DOHH2 (cell line): ENCODE results near the gene TRAFD1.

Experiments
- H3F3A ChIP-seq: fragments of 200-600 bp; sonication (generic), shearing (Covaris generic); 2 replicates; pipeline ENCODE4 v1.6.0; 2016; ENCODE audit warnings: antibody characterized with exemption, mild to moderate bottlenecking; ENCODE audit not compliant: control insufficient read depth, insufficient read depth
- H3K27ac ChIP-seq: fragments of 200-600 bp; sonication (generic); 2 replicates; pipeline ENCODE4 v1.5.1; 2014; ENCODE audit warnings: low read depth, mild to moderate bottlenecking, low read length, moderate library complexity
- H3K27me3 ChIP-seq: fragments of 200-600 bp; sonication (generic); 2 replicates; pipeline ENCODE4 v1.6.1; 2014; ENCODE audit warnings: mild to moderate bottlenecking, low read length, mixed read lengths; ENCODE audit not compliant: control insufficient read depth
- H3K36me3 ChIP-seq: fragments of 200-600 bp; sonication (generic); 2 replicates; pipeline ENCODE4 v1.6.1; 2014; ENCODE audit warnings: mild to moderate bottlenecking, low read length, moderate library complexity, mixed read lengths; ENCODE audit not compliant: control insufficient read depth
- H3K4me1 ChIP-seq: fragments of 200-600 bp; sonication (generic); 2 replicates; pipeline ENCODE4 v1.6.1; 2014; ENCODE audit warnings: mild to moderate bottlenecking, low read length, mixed read lengths; ENCODE audit not compliant: control insufficient read depth
- H3K4me2 ChIP-seq: fragments of 200-600 bp; sonication (generic); 2 replicates; pipeline ENCODE4 v1.6.0; 2014; ENCODE audit warnings: mild to moderate bottlenecking, low read length, moderate library complexity
- H3K4me3 ChIP-seq: fragments of 200-600 bp; sonication (generic); 2 replicates; pipeline ENCODE4 v1.5.1; 2014; ENCODE audit warnings: mild to moderate bottlenecking, low read length, mixed read lengths
- H3K79me2 ChIP-seq: fragments of 200-600 bp; sonication (generic); 2 replicates; pipeline ENCODE4 v1.6.1; 2014; ENCODE audit warnings: mild to moderate bottlenecking, low read length, mixed read lengths; ENCODE audit not compliant: control insufficient read depth
- H3K9me2 ChIP-seq: fragments of 200-600 bp; sonication (generic); replicated peaks from 2 replicates; pipeline ENCODE4 v1.6.1; 2014; ENCODE audit warnings: mild to moderate bottlenecking, low read length, mixed read lengths; ENCODE audit not compliant: control insufficient read depth
- H3K9me3 ChIP-seq: fragments of 200-600 bp; sonication (generic); 2 replicates; pipeline ENCODE4 v1.6.1; 2014; ENCODE audit warnings: antibody characterized with exemption, low read length, mixed read lengths; ENCODE audit not compliant: control insufficient read depth, insufficient read depth
- H4K20me1 ChIP-seq: fragments of 200-600 bp; sonication (generic); 2 replicates; pipeline ENCODE4 v1.6.0; 2014; ENCODE audit warnings: low read depth, mild to moderate bottlenecking, antibody characterized with exemption, low read length, moderate library complexity; ENCODE audit not compliant: control insufficient read depth, insufficient read depth
- EZH2phosphoT487 ChIP-seq: fragments of 200-600 bp; sonication (generic); IDR thresholded peaks from 2 replicates; pipeline ENCODE4 v1.6.1; 2017; ENCODE audit warnings: borderline replicate concordance, mild to moderate bottlenecking, antibody characterized with exemption, low read length, moderate library complexity, mixed read lengths
- TF ChIP-seq, protein P1 (sequence below): fragments of 200-600 bp; sonication (generic); IDR thresholded peaks from one replicate; pipeline ENCODE4 v1.5.1; 2014; ENCODE audit warnings: antibody characterized with exemption, mild to moderate bottlenecking, low read depth, low read length; ENCODE audit not compliant: poor library complexity, severe bottlenecking

Gene TRAFD1

DNA sequence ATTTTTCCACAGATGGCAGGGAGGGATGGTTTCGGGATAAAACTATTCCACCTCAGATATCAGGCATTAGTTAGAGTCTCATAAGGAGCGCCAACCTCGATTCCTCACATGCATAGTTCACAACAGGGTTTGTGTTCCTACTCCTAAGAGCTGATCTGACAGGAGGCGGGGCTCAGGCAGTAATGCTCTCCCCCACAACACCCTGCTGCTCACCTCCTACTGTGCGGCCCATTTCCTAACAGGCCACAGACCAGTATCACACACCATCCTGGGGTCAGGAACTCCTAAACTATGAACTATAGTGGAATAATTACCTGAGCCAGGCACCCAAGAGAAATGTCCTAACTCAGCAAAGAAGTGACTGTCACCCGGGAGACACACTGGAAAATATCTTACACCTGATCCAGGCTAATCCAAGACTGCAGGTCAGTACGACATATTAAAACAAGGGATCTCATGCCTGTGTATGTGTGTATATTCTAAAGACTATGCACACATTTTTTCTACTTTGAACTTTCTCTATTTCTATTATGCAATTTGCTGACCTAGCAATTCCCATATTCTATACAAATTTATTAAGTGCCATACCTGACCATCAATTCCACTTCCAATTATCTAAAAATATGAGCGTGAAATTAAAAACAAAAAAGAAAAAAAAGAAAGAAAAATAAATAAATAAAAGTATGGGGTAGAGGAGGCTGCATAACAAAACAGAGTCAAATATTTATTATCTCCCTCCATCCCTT, 21.4 kb upstream of the TRAFD1 start:
- no peaks in the 10 kb centered on the region for H3K27me3 ChIP-seq
- H3K27ac ChIP-seq, result no peak overlapping the region
- no peak overlapping the region for H3K4me2 ChIP-seq
- TF ChIP-seq EZH2phosphoT487, result no peak
- TF ChIP-seq, protein P1, sequence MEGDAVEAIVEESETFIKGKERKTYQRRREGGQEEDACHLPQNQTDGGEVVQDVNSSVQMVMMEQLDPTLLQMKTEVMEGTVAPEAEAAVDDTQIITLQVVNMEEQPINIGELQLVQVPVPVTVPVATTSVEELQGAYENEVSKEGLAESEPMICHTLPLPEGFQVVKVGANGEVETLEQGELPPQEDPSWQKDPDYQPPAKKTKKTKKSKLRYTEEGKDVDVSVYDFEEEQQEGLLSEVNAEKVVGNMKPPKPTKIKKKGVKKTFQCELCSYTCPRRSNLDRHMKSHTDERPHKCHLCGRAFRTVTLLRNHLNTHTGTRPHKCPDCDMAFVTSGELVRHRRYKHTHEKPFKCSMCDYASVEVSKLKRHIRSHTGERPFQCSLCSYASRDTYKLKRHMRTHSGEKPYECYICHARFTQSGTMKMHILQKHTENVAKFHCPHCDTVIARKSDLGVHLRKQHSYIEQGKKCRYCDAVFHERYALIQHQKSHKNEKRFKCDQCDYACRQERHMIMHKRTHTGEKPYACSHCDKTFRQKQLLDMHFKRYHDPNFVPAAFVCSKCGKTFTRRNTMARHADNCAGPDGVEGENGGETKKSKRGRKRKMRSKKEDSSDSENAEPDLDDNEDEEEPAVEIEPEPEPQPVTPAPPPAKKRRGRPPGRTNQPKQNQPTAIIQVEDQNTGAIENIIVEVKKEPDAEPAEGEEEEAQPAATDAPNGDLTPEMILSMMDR, result no peak
- H3K4me3 ChIP-seq, result no peak overlapping the region
- no peaks in the 10 kb centered on the region for H3K9me3 ChIP-seq
- H3K36me3 ChIP-seq, result peaks cover 75% of the 10 kb centered on the region
- H3F3A ChIP-seq, result peaks cover 1% of the 10 kb centered on the region; the same call in 1 of the 2 replicates
- H3K4me1 ChIP-seq, result peaks cover 28% of the 10 kb centered on the region
- H3K79me2 ChIP-seq, result peaks cover 100% of the 10 kb centered on the region
- peaks cover 25% of the 10 kb centered on the region for H4K20me1 ChIP-seq
- H3K9me2 ChIP-seq, result no peaks in the 10 kb centered on the region

DNA sequence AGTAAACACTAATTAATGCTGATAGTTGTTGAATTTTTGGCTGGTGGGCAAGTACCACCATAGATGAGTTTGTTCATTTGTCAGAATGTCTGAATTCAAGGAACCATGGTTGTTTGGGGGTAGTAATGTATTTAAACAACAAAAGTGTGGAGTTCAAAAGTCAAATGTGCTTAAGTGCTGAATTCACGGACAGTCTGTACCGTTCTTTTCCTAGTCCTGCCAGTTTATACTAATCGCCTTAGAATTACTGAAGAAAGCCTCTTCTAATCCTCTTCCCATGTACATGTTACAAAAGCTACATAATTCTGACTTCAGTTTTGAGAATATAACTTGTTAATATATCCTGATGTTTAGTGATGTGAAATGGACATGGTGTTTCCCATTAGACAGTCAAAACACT, 19.5 kb upstream of the TRAFD1 start:
- Histone ChIP-seq H3K9me2 (no peaks in the 10 kb centered on the region), H3K27me3 (no peaks in the 10 kb centered on the region), H3K79me2 (peaks cover 83% of the 10 kb centered on the region), H3K4me3 (0 out of 2 replicates have a peak overlapping the region, but pooled peaks have one; percentile 1), H3K9me3 (no peaks in the 10 kb centered on the region), H3K4me2 (peak overlapping the region; percentile 67), H3K36me3 (peaks cover 58% of the 10 kb centered on the region), H4K20me1 (peaks cover 25% of the 10 kb centered on the region), H3K27ac (no peak overlapping the region), H3F3A (peaks cover 10% of the 10 kb centered on the region), H3K4me1 (peaks cover 43% of the 10 kb centered on the region)
- no peak for TF ChIP-seq EZH2phosphoT487
- TF ChIP-seq, protein P1, result no peak

DNA sequence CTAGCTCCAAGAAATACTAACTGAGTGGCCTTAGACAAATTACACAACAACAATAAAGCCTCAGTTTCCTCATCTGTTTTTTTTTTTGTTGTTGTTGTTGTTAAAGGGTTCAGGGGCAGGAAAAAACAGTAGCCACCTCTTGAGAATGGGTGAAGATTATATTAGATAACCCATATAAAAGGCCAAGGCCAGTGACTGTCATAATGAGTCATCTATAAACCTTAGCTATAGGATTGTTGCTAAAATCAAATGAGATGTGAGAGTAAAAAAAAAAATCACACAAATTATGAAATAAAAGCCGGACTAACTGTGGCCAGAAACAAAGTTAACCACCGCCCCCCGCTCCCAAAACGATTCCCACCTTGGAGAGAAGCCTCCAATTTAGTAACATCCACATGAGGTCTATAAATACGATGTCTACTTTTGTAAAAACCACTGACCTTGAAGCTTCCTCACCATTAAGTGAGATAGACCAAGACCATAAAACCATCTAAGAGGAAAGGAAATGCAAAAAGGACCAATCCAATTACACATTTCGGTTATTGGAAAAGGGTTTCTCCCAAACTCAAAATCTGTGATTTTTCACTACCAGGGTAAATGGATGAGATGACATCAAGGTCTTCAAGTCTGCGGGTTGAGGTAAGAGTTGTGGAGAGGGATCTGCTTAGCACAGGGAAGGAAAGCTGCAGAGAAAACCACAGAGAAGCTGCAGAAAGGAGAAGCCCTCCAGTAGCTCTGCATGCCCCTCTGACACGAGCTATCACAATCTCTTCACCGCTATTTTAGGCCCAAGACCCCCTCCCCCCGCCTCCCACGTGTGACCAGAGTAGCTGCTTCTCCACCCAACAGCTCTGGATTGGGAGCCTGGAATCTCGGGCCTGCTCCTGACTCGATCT, 17.8 kb upstream of the TRAFD1 start:
- no peaks in the 10 kb centered on the region for H3K27me3 ChIP-seq
- no peaks in the 10 kb centered on the region for H3K9me3 ChIP-seq
- no peaks in the 10 kb centered on the region for H3K9me2 ChIP-seq
- peaks cover 46% of the 10 kb centered on the region for H3K4me1 ChIP-seq
- H3K4me3 ChIP-seq, result peak overlapping the region; percentile 88
- peak overlapping the region; percentile 96 for H3K27ac ChIP-seq
- peaks cover 49% of the 10 kb centered on the region for H3K36me3 ChIP-seq
- H4K20me1 ChIP-seq, result peaks cover 25% of the 10 kb centered on the region
- H3K4me2 ChIP-seq, result peak overlapping the region; percentile 67
- peaks cover 66% of the 10 kb centered on the region for H3K79me2 ChIP-seq
- peaks cover 10% of the 10 kb centered on the region for H3F3A ChIP-seq
- TF ChIP-seq, protein P1, result no peak
- no peak for TF ChIP-seq EZH2phosphoT487
